Rectal smooth muscle tissue (tissue), 1 donor: Measurements from ENCODE around the gene RALGAPA2.

Source experiments
- H3K27ac ChIP-seq: one replicate; pipeline ENCODE4 v1.7.0; 2013; ENCODE audit warnings: low read depth, low read length, inconsistent platforms
- H3K27me3 ChIP-seq: one replicate; pipeline ENCODE4 v1.7.0; 2013; ENCODE audit warnings: low read length; ENCODE audit not compliant: control insufficient read depth, insufficient read depth
- H3K36me3 ChIP-seq: one replicate; pipeline ENCODE4 v1.7.0; 2013; ENCODE audit warnings: low read length; ENCODE audit not compliant: control insufficient read depth, insufficient read depth
- H3K4me1 ChIP-seq: one replicate; pipeline ENCODE4 v1.7.0; 2013; ENCODE audit warnings: low read length; ENCODE audit not compliant: control insufficient read depth, insufficient read depth
- H3K4me3 ChIP-seq: one replicate; pipeline ENCODE4 v1.7.0; 2013; ENCODE audit warnings: low read length
- H3K9ac ChIP-seq: one replicate; pipeline ENCODE4 v1.7.0; 2013; ENCODE audit warnings: low read length

The RALGAPA2 gene

GRCh38 chr20:20505554-20505953 lies 206.9 kb downstream of the RALGAPA2 start:
- Histone ChIP-seq H3K4me1 (no peaks in the 10 kb centered on the region), H3K4me3 (no peak overlapping the region), H3K27ac (no peak overlapping the region), H3K36me3 (peaks cover 12% of the 10 kb centered on the region), H3K27me3 (no peaks in the 10 kb centered on the region), H3K9ac (no peak overlapping the region)

- no peak overlapping the region for H3K9ac ChIP-seq
- no peak overlapping the region for H3K27ac ChIP-seq
- no peak overlapping the region for H3K4me3 ChIP-seq
- H3K36me3 ChIP-seq: peaks cover 12% of the 10 kb centered on the region
- no peaks in the 10 kb centered on the region for H3K4me1 ChIP-seq
- H3K27me3 ChIP-seq: no peaks in the 10 kb centered on the region
These were observed 208.5 kb downstream of the RALGAPA2 start for GRCh38 chr20:20503777-20504530.

GRCh38 chr20:20501128-20501527 lies 211.3 kb downstream of the RALGAPA2 start:
- Histone ChIP-seq H3K9ac (no peak overlapping the region), H3K4me3 (no peak overlapping the region), H3K27ac (no peak overlapping the region), H3K4me1 (no peaks in the 10 kb centered on the region), H3K27me3 (no peaks in the 10 kb centered on the region), H3K36me3 (peaks cover 9% of the 10 kb centered on the region)

- Histone ChIP-seq H3K36me3 (peaks cover 11% of the 10 kb centered on the region), H3K27ac (no peak overlapping the region)
These were observed 212.1 kb downstream of the RALGAPA2 start for GRCh38 chr20:20500312-20500711.

GRCh38 chr20:20499439-20499838 lies 213.0 kb downstream of the RALGAPA2 start:
- H3K4me3 ChIP-seq: no peak overlapping the region
- H3K9ac ChIP-seq: no peak overlapping the region
- no peaks in the 10 kb centered on the region for H3K4me1 ChIP-seq
- H3K27ac ChIP-seq: no peak overlapping the region
- peaks cover 11% of the 10 kb centered on the region for H3K36me3 ChIP-seq
- H3K27me3 ChIP-seq: no peaks in the 10 kb centered on the region

More at GRCh38 chr20:20500312-20500711, 212.1 kb downstream of the RALGAPA2 start:
- H3K9ac ChIP-seq: no peak overlapping the region
- no peaks in the 10 kb centered on the region for H3K4me1 ChIP-seq
- H3K4me3 ChIP-seq: no peak overlapping the region
- H3K27me3 ChIP-seq: no peaks in the 10 kb centered on the region

GRCh38 chr20:20498076-20498861 lies 214.2 kb downstream of the RALGAPA2 start:
- no peak overlapping the region for H3K9ac ChIP-seq
- H3K27ac ChIP-seq: no peak overlapping the region
- H3K36me3 ChIP-seq: peaks cover 11% of the 10 kb centered on the region

GRCh38 chr20:20497242-20497978 lies 215.0 kb downstream of the RALGAPA2 start:
- no peaks in the 10 kb centered on the region for H3K27me3 ChIP-seq
- no peak overlapping the region for H3K4me3 ChIP-seq
- H3K36me3 ChIP-seq: peaks cover 4% of the 10 kb centered on the region
- H3K27ac ChIP-seq: no peak overlapping the region
- no peak overlapping the region for H3K9ac ChIP-seq
- H3K4me1 ChIP-seq: no peaks in the 10 kb centered on the region

More at GRCh38 chr20:20498076-20498861, 214.2 kb downstream of the RALGAPA2 start:
- no peaks in the 10 kb centered on the region for H3K27me3 ChIP-seq
- H3K4me3 ChIP-seq: no peak overlapping the region
- H3K4me1 ChIP-seq: no peaks in the 10 kb centered on the region

GRCh38 chr20:20495729-20496503 lies 216.5 kb downstream of the RALGAPA2 start:
- Histone ChIP-seq H3K4me1 (no peaks in the 10 kb centered on the region), H3K4me3 (no peak overlapping the region), H3K27me3 (no peaks in the 10 kb centered on the region), H3K27ac (no peak overlapping the region), H3K9ac (no peak overlapping the region), H3K36me3 (peaks cover 3% of the 10 kb centered on the region)

- Histone ChIP-seq H3K36me3 (peaks cover 3% of the 10 kb centered on the region), H3K4me3 (no peak overlapping the region), H3K27ac (no peak overlapping the region), H3K27me3 (no peaks in the 10 kb centered on the region), H3K9ac (no peak overlapping the region), H3K4me1 (no peaks in the 10 kb centered on the region)
These were observed 218.7 kb downstream of the RALGAPA2 start for GRCh38 chr20:20493701-20494100.

- Histone ChIP-seq H3K9ac (no peak overlapping the region), H3K4me3 (no peak overlapping the region), H3K4me1 (no peaks in the 10 kb centered on the region), H3K27ac (no peak overlapping the region), H3K36me3 (peaks cover 3% of the 10 kb centered on the region), H3K27me3 (no peaks in the 10 kb centered on the region)
These were observed 219.7 kb downstream of the RALGAPA2 start for GRCh38 chr20:20492521-20493332.

GRCh38 chr20:20491784-20492264 lies 220.6 kb downstream of the RALGAPA2 start:
- no peak overlapping the region for H3K9ac ChIP-seq
- no peak overlapping the region for H3K4me3 ChIP-seq
- H3K4me1 ChIP-seq: no peaks in the 10 kb centered on the region
- no peaks in the 10 kb centered on the region for H3K27me3 ChIP-seq
- peaks cover 3% of the 10 kb centered on the region for H3K36me3 ChIP-seq
- no peak overlapping the region for H3K27ac ChIP-seq
